Neural cell (in vitro differentiated cells): ENCODE data around the gene MAP3K20. TPM values are rescaled to one million over a fixed set of nuclear protein-coding genes. Genes with fewer than 3 reads are reported as not detected.

Experiments used
- H2AFZ ChIP-seq: fragments of 200-600, 300-800 bp; sonication (generic), shearing (Covaris generic); 2 replicates; pipeline ENCODE4 v1.6.0; 2014; ENCODE audit warnings: low read depth, mild to moderate bottlenecking, antibody characterized with exemption, low read length, moderate library complexity
- H3F3A ChIP-seq: fragments of 200-600 bp; shearing (Covaris generic); 2 replicates; pipeline ENCODE4 v1.6.1; 2016; ENCODE audit warnings: mild to moderate bottlenecking, moderate library complexity, mixed read lengths, antibody characterized with exemption, low read length; ENCODE audit not compliant: insufficient read depth, poor library complexity, severe bottlenecking
- H3K27ac ChIP-seq: fragments of 200-600, 300-800 bp; sonication (generic), shearing (Covaris generic); 2 replicates; pipeline ENCODE4 v1.5.1; 2014; ENCODE audit warnings: mild to moderate bottlenecking, low read length, moderate library complexity
- H3K27me3 ChIP-seq: fragments of 300-800, 200-600 bp; sonication (generic), shearing (Covaris generic); 2 replicates; pipeline ENCODE4 v1.6.0; 2014; ENCODE audit warnings: mild to moderate bottlenecking, low read depth, low read length, moderate library complexity; ENCODE audit not compliant: insufficient read depth
- H3K36me3 ChIP-seq: fragments of 300-800, 200-600 bp; sonication (generic), shearing (Covaris generic); 2 replicates; pipeline ENCODE4 v1.5.1; 2014; ENCODE audit warnings: mild to moderate bottlenecking, antibody characterized with exemption, low read length, moderate library complexity; ENCODE audit not compliant: insufficient read depth
- H3K4me2 ChIP-seq: fragments of 300-800, 200-600 bp; sonication (generic), shearing (Covaris generic); 2 replicates; pipeline ENCODE4 v1.6.0; 2014; ENCODE audit warnings: mild to moderate bottlenecking, low read length
- H3K4me3 ChIP-seq: fragments of 300-800, 200-600 bp; sonication (generic), shearing (Covaris generic); 2 replicates; pipeline ENCODE4 v1.5.1; 2014; ENCODE audit warnings: mild to moderate bottlenecking, low read length, moderate library complexity
- H3K79me2 ChIP-seq: fragments of 200-600 bp; shearing (Covaris generic); replicated peaks from 2 replicates; pipeline ENCODE4 v1.6.0; 2014; ENCODE audit warnings: mild to moderate bottlenecking, low read length, moderate library complexity; ENCODE audit not compliant: insufficient read depth
- H3K9ac ChIP-seq: fragments of 300-800, 200-600 bp; sonication (generic), shearing (Covaris generic); 2 replicates; pipeline ENCODE4 v1.6.1; 2016; ENCODE audit warnings: mild to moderate bottlenecking, low read length, mixed read lengths
- H3K9me2 ChIP-seq: fragments of 200-600 bp; shearing (Covaris generic); 2 replicates; pipeline ENCODE4 v1.6.1; 2016; ENCODE audit warnings: mild to moderate bottlenecking, low read length, mixed read lengths; ENCODE audit not compliant: insufficient read depth
- H3K9me3 ChIP-seq: fragments of 200-600, 300-800 bp; sonication (generic), shearing (Covaris generic); 2 replicates; pipeline ENCODE4 v1.6.1; 2016; ENCODE audit warnings: mild to moderate bottlenecking, mixed run types, low read length, moderate library complexity, mixed read lengths
- H4K20me1 ChIP-seq: fragments of 200-600 bp; shearing (Covaris generic); 2 replicates; pipeline ENCODE4 v1.6.1; 2016; ENCODE audit warnings: mild to moderate bottlenecking, mixed run types; ENCODE audit not compliant: insufficient read depth
- EP300 ChIP-seq: fragments of 450-650 bp; conservative IDR thresholded peaks from 2 replicates; pipeline ENCODE4 v1.6.1; 2014; ENCODE audit warnings: antibody characterized with exemption, mild to moderate bottlenecking, moderate library complexity; ENCODE audit not compliant: poor library complexity, severe bottlenecking
- EZH2 ChIP-seq: fragments of 200-600, 300-800 bp; shearing (Covaris generic), sonication (generic); IDR thresholded peaks from 2 replicates; pipeline ENCODE4 v1.6.1; 2014; ENCODE audit warnings: antibody characterized with exemption, low read length, borderline replicate concordance, mild to moderate bottlenecking; ENCODE audit not compliant: insufficient read depth, poor library complexity, severe bottlenecking
- MXI1 ChIP-seq: fragments of 450-650 bp; conservative IDR thresholded peaks from 2 replicates; pipeline ENCODE4 v1.6.1; 2014; ENCODE audit warnings: antibody characterized with exemption, mild to moderate bottlenecking; ENCODE audit not compliant: poor library complexity, severe bottlenecking
- POLR2AphosphoS5 ChIP-seq: IDR thresholded peaks from 2 replicates; pipeline ENCODE4 v1.6.1; 2012
- RAD21 ChIP-seq: fragments of 450-650 bp; conservative IDR thresholded peaks from 2 replicates; pipeline ENCODE4 v1.6.1; 2014; ENCODE audit warnings: antibody characterized with exemption, mild to moderate bottlenecking, moderate library complexity
- SMC3 ChIP-seq: fragments of 450-650 bp; conservative IDR thresholded peaks from 2 replicates; pipeline ENCODE4 v1.6.1; 2014; ENCODE audit warnings: antibody characterized with exemption, mild to moderate bottlenecking, moderate library complexity; ENCODE audit not compliant: poor library complexity
- TAF1 ChIP-seq: IDR thresholded peaks from 2 replicates; pipeline ENCODE4 v1.6.1; 2012; ENCODE audit warnings: low read depth
- polyA plus RNA-seq: library from polyadenylated mRNA; depleted of rRNA; stranded (reverse); fragments of >200 nt; gene quantifications from 2 replicates; pipeline ENCODE4 v1.2.3, GENCODE V29; 2014
- TF ChIP-seq, protein P1 (sequence below): IDR thresholded peaks from 2 replicates; pipeline ENCODE4 v1.6.1; 2012; ENCODE audit warnings: borderline replicate concordance
- TF ChIP-seq, protein P2 (sequence below): fragments of 450-650 bp; IDR thresholded peaks from 2 replicates; pipeline ENCODE4 v1.5.1; 2014; ENCODE audit warnings: antibody characterized with exemption, mild to moderate bottlenecking, moderate library complexity; ENCODE audit not compliant: poor library complexity, severe bottlenecking

The MAP3K20 gene
- polyA plus RNA-seq, 1 donor from 2014 or later: 0.48 TPM

DNA sequence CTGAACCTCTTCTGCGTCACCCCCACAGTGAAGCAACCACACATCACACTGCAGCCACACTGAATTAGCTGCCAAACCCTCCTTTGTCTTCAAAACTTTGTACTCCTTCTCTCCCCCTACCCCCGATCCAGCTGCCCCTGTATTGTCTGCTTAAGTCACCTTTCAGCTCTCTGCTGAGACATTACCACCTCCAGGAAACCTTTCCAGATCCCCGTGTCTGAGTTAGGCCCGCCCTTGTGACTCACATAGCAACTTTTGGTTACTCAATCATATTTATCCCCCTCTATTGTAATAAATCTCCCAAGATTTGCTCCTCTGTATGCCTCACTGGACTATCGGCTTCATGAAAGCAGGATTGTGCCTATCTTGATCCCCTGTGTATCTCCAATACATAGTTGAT lies 196.2 kb downstream of the MAP3K20 start:
- no peaks in the 10 kb centered on the region for H3K79me2 ChIP-seq
- H3K27me3 ChIP-seq: no peaks in the 10 kb centered on the region
- H4K20me1 ChIP-seq: no peaks in the 10 kb centered on the region
- TF ChIP-seq TAF1: no peak
- TF ChIP-seq, protein P1, sequence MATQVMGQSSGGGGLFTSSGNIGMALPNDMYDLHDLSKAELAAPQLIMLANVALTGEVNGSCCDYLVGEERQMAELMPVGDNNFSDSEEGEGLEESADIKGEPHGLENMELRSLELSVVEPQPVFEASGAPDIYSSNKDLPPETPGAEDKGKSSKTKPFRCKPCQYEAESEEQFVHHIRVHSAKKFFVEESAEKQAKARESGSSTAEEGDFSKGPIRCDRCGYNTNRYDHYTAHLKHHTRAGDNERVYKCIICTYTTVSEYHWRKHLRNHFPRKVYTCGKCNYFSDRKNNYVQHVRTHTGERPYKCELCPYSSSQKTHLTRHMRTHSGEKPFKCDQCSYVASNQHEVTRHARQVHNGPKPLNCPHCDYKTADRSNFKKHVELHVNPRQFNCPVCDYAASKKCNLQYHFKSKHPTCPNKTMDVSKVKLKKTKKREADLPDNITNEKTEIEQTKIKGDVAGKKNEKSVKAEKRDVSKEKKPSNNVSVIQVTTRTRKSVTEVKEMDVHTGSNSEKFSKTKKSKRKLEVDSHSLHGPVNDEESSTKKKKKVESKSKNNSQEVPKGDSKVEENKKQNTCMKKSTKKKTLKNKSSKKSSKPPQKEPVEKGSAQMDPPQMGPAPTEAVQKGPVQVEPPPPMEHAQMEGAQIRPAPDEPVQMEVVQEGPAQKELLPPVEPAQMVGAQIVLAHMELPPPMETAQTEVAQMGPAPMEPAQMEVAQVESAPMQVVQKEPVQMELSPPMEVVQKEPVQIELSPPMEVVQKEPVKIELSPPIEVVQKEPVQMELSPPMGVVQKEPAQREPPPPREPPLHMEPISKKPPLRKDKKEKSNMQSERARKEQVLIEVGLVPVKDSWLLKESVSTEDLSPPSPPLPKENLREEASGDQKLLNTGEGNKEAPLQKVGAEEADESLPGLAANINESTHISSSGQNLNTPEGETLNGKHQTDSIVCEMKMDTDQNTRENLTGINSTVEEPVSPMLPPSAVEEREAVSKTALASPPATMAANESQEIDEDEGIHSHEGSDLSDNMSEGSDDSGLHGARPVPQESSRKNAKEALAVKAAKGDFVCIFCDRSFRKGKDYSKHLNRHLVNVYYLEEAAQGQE: no peak
- TF ChIP-seq, protein P2, sequence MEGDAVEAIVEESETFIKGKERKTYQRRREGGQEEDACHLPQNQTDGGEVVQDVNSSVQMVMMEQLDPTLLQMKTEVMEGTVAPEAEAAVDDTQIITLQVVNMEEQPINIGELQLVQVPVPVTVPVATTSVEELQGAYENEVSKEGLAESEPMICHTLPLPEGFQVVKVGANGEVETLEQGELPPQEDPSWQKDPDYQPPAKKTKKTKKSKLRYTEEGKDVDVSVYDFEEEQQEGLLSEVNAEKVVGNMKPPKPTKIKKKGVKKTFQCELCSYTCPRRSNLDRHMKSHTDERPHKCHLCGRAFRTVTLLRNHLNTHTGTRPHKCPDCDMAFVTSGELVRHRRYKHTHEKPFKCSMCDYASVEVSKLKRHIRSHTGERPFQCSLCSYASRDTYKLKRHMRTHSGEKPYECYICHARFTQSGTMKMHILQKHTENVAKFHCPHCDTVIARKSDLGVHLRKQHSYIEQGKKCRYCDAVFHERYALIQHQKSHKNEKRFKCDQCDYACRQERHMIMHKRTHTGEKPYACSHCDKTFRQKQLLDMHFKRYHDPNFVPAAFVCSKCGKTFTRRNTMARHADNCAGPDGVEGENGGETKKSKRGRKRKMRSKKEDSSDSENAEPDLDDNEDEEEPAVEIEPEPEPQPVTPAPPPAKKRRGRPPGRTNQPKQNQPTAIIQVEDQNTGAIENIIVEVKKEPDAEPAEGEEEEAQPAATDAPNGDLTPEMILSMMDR: no peak
- no peak for TF ChIP-seq POLR2AphosphoS5
- no peak for TF ChIP-seq SMC3
- TF ChIP-seq EZH2: no peak
- TF ChIP-seq RAD21: no peak
- TF ChIP-seq MXI1: no peak
- no peak for TF ChIP-seq EP300
- H3K9me3 ChIP-seq: no peaks in the 10 kb centered on the region
- no peaks in the 10 kb centered on the region for H3K9me2 ChIP-seq
- no peaks in the 10 kb centered on the region for H3K36me3 ChIP-seq
- no peak overlapping the region for H3K27ac ChIP-seq
- no peak overlapping the region for H3K4me2 ChIP-seq
- no peaks in the 10 kb centered on the region for H3F3A ChIP-seq
- no peak overlapping the region for H2AFZ ChIP-seq
- H3K4me3 ChIP-seq: no peak overlapping the region
- H3K9ac ChIP-seq: no peak overlapping the region

DNA sequence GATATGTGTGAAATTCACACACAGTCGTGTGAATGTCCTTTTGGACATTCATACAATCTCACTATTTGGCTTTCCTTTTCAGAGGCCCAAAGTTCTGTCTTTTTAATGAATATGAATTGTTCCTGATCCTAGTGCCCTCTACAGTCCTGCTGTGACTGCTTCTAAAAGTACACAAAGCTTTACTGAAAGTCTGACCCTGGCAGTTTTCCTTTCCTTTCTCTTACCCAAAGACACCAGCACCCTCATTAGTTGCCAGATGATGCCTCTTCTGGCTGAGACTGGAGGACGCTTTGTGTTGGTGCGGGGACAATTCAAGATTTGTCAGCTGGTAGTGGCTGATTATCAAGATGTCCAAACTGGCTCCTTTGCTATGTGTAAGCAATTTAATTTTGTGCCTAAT lies 197.2 kb downstream of the MAP3K20 start:
- H3F3A ChIP-seq: no peaks in the 10 kb centered on the region
- H3K9me2 ChIP-seq: no peaks in the 10 kb centered on the region
- no peaks in the 10 kb centered on the region for H3K27me3 ChIP-seq
- no peak overlapping the region for H3K27ac ChIP-seq
- TF ChIP-seq, protein P2: no peak
- TF ChIP-seq EP300 (no peak), MXI1 (no peak), RAD21 (no peak), POLR2AphosphoS5 (no peak), EZH2 (no peak), TAF1 (no peak), SMC3 (no peak)
- TF ChIP-seq, protein P1: no peak
- H3K9me3 ChIP-seq: no peaks in the 10 kb centered on the region
- no peaks in the 10 kb centered on the region for H3K79me2 ChIP-seq
- no peak overlapping the region for H3K4me3 ChIP-seq
- no peaks in the 10 kb centered on the region for H4K20me1 ChIP-seq
- H2AFZ ChIP-seq: no peak overlapping the region
- H3K4me2 ChIP-seq: no peak overlapping the region
- H3K9ac ChIP-seq: no peak overlapping the region
- no peaks in the 10 kb centered on the region for H3K36me3 ChIP-seq
